ENCODE results near the gene SCLY. TPM values are rescaled to one million over a fixed set of nuclear protein-coding genes. Genes with fewer than 3 reads are reported as not detected.

The SCLY gene
- total and polyA plus RNA-seq, 2 of the 13 experiments (the other 11 are each of a cell fraction or from before 2014, with no cell fraction given): 27.9 to 38.6 TPM

DNA sequence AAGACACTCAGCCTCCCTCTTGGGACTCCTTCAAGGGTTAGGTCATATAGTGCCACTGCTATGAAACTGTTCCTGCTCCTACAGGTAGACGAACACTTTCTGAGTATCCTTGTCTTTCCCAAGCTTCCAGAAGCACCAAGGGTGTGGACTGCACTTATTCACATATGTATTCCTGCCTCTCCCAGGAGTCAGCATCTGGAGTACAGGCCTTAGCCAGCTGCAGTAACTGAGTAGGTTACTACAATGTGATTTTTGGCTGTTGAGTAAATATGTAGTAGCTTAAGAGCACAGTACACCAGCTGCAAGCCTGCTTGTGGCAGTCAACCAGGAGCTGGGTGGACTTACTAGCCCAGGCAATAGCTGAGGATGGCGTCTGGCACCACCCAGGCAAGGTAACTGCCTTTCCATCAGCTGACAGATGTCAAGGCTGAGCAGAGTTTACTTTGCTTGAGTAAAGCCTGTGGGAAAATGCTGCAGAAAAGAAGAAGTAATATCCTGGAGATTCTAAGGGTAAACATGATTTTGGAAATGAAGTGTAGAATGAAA is 14.0 kb upstream of the SCLY start:
- ChIA-PET POLR2A (interaction anchor here (1.2 kb wide), 1 partner anchor 14 kb away, joined by 5 read pairs; the partner anchor contains the start of gene SCLY), CTCF (ENCODE audit: low intra/inter-chr PET ratio, low total read pairs) (no interaction called here)
- WGBS (ENCODE audit: low lambda C conversion rate): 83% methylated on average over 2 of the region's 2 CpGs
- H3K4me3 ChIP-seq (replicated peaks in 1 of 3; ENCODE audit: insufficient read depth in 1 of 3, low read depth in 2 of 3, low read length in 3 of 3): no peak overlapping the region
- peaks cover 5 to 18% of the 10 kb centered on the region in 2 experiments for H3K36me3 ChIP-seq (replicated peaks in 1 of 2; ENCODE audit: control insufficient read depth in 1 of 2, insufficient read depth in 2 of 2, low read length in 2 of 2)
- H3K27ac ChIP-seq (ENCODE audit: extremely low read length, insufficient read depth, low read length): no peak overlapping the region
- no peak overlapping the region for H2AFZ ChIP-seq (ENCODE audit: low read length)
- BruUV-seq (replicated peaks): no TSS peak
- no peak for DNase-seq (ENCODE audit: low spot score)
- H3K27me3 ChIP-seq (ENCODE audit: control insufficient read depth in 1 of 2, insufficient read depth in 2 of 2, low read length in 2 of 2): no peaks in the 10 kb centered on the region
- intact Hi-C loops (cut with micrococcal nuclease; ENCODE audit: unreplicated experiment): no loop called here
- TF ChIP-seq ZNF263 (CRISPR knock-in tag; IDR thresholded peaks at IDR 0.05): no peak
- no peaks in the 10 kb centered on the region for H3K4me1 ChIP-seq (ENCODE audit: insufficient read depth, low read length)
- in situ Hi-C loops (cut with HindIII; ENCODE audit: extremely low pct_ligation_motif_present, low pct_unique_long_range_greater_than_20kb): no loop called here
- peak; percentile 27; the same call in 2 of the 3 replicates for ATAC-seq
- no peaks in the 10 kb centered on the region for H3K9me3 ChIP-seq (ENCODE audit: low read length)
- FAIRE-seq: no peak
- H3K4me2 ChIP-seq (ENCODE audit: low read depth, low read length): no peak overlapping the region
- no peaks in the 10 kb centered on the region for H4K20me1 ChIP-seq (ENCODE audit: insufficient read depth, low read length)
- H3K79me2 ChIP-seq (ENCODE audit: insufficient read depth, low read length): no peaks in the 10 kb centered on the region
- no peak overlapping the region for H3K9ac ChIP-seq (ENCODE audit: insufficient read depth, low read depth, low read length)

DNA sequence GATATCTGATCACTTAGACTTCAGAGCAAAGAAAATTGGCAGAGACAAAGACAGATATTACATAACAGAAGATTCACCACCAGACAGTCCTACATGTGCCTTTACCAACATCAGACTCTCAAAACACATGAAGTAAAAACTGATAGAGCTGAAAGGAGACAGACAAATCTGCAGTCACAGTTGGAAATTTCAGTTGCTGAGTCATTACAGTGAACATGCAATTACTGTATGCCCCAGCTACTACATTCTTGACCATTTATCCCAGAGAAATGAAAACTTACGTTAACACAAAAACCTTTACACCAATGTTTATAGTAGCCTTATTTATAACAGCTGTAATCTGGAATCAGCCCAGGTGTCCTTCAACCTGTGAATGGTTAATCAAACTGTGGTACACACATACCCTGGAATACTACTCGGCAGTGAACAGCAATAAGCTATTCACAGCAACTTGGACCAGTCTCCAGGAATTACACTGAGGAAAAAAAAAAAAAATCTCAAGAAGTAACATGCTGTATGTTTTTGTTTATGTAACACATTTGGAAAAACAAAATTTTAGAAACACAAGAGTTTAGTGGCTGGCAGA is 7.5 kb upstream of the SCLY start:
- ChIA-PET POLR2A (interaction anchor here (1.9 kb wide), 1 partner anchor 8 kb away, joined by 5 read pairs; the partner anchor contains the start of gene SCLY), CTCF (ENCODE audit: low intra/inter-chr PET ratio, low total read pairs) (no interaction called here)
- TF ChIP-seq NFE2L2 (IDR thresholded peaks at IDR 0.05; ENCODE audit: low read length): 0 out of 2 replicates have a peak, but pooled peaks have one; percentile 25
- TF ChIP-seq MEIS2 (CRISPR knock-in tag; IDR thresholded peaks at IDR 0.05): no peak
- no peak for ATAC-seq
- no peak overlapping the region for H3K9ac ChIP-seq (ENCODE audit: insufficient read depth, low read depth, low read length)
- intact Hi-C loops (cut with micrococcal nuclease; ENCODE audit: unreplicated experiment) (no loop called here), in situ Hi-C loops (cut with HindIII; ENCODE audit: extremely low pct_ligation_motif_present, low pct_unique_long_range_greater_than_20kb) (no loop called here)
- no peak overlapping the region for H3K4me3 ChIP-seq (replicated peaks in 1 of 3; ENCODE audit: insufficient read depth in 1 of 3, low read depth in 2 of 3, low read length in 3 of 3)
- FAIRE-seq: no peak
- 73% methylated on average over 2 of the region's 2 CpGs for WGBS (ENCODE audit: low lambda C conversion rate)
- no peaks in the 10 kb centered on the region for H3K79me2 ChIP-seq (ENCODE audit: insufficient read depth, low read length)
- H3K27me3 ChIP-seq (ENCODE audit: control insufficient read depth in 1 of 2, insufficient read depth in 2 of 2, low read length in 2 of 2): no peaks in the 10 kb centered on the region
- H3K27ac ChIP-seq (ENCODE audit: extremely low read length, insufficient read depth, low read length): no peak overlapping the region
- no peak overlapping the region for H2AFZ ChIP-seq (ENCODE audit: low read length)
- DNase-seq (ENCODE audit: low spot score): no peak
- no peaks in the 10 kb centered on the region for H3K9me3 ChIP-seq (ENCODE audit: low read length)
- BruUV-seq (replicated peaks): no TSS peak
- no peaks in the 10 kb centered on the region for H3K36me3 ChIP-seq (replicated peaks in 1 of 2; ENCODE audit: control insufficient read depth in 1 of 2, insufficient read depth in 2 of 2, low read length in 2 of 2)
- H3K4me1 ChIP-seq (ENCODE audit: insufficient read depth, low read length): 0 out of 2 replicates have a peak, but pooled peaks cover under 1% of the 10 kb centered on the region
- H3K4me2 ChIP-seq (ENCODE audit: low read depth, low read length): no peak overlapping the region
- no peaks in the 10 kb centered on the region for H4K20me1 ChIP-seq (ENCODE audit: insufficient read depth, low read length)
